LNCaP clone FGC (cell line): ENCODE results near the gene SELENOM.
"Not testable (repeated sequence)": the region's sequence is repeated elsewhere in the genome, so short reads cannot be mapped to it uniquely, and the experiment has no call there.

Source experiments
- DNase-seq: peaks from one replicate; pipeline ENCODE4 v3.0.0-alpha.2; 2011; ENCODE audit warnings: low read depth
- H3K4me3 ChIP-seq: 2 replicates; pipeline ENCODE4 v1.5.1; 2011; ENCODE audit warnings: mild to moderate bottlenecking, low read depth, low read length, control low read depth
- TF ChIP-seq, protein P1 (sequence below): IDR thresholded peaks from 2 replicates; pipeline ENCODE4 v1.5.1; 2012; ENCODE audit warnings: mild to moderate bottlenecking; ENCODE audit not compliant: control insufficient read depth, insufficient read depth; ENCODE audit errors: extremely low read depth

The SELENOM gene

DNA sequence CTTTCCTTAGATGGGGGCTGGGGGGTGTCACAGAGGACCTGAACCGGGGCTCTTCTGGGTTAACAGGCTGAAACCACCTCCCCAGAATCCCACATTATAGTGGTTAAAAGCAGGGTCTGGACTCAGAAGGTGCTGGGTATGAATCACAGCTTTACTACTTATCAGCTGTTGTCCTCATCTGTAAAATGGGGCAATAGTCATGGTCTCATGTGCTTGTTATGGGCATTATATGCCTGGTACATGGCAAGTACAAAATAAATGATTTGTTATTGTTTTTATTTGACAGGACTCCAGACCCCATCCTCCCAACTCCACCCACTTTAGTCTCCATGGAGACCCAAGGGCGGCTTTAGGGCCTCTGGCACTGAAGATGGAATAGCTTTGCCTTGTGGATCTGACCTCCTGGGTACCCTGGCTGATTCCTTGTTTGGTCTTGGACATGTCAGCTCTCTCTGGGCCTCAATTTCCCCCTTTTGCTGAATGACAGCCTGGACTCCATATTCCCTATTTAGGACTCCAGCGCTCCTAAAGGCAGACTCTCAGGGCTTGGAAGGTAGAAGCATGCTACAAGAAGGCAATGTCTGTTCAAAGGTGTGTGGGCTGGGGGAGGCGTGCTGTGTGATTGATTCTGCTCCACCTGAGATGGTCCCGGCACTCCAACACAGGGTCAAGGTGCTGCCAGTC is 27.1 kb downstream of the SELENOM start:
- TF ChIP-seq, protein P1, sequence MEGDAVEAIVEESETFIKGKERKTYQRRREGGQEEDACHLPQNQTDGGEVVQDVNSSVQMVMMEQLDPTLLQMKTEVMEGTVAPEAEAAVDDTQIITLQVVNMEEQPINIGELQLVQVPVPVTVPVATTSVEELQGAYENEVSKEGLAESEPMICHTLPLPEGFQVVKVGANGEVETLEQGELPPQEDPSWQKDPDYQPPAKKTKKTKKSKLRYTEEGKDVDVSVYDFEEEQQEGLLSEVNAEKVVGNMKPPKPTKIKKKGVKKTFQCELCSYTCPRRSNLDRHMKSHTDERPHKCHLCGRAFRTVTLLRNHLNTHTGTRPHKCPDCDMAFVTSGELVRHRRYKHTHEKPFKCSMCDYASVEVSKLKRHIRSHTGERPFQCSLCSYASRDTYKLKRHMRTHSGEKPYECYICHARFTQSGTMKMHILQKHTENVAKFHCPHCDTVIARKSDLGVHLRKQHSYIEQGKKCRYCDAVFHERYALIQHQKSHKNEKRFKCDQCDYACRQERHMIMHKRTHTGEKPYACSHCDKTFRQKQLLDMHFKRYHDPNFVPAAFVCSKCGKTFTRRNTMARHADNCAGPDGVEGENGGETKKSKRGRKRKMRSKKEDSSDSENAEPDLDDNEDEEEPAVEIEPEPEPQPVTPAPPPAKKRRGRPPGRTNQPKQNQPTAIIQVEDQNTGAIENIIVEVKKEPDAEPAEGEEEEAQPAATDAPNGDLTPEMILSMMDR: no peak
- no peak for DNase-seq
- peak overlapping the region; percentile 91 for H3K4me3 ChIP-seq

DNA sequence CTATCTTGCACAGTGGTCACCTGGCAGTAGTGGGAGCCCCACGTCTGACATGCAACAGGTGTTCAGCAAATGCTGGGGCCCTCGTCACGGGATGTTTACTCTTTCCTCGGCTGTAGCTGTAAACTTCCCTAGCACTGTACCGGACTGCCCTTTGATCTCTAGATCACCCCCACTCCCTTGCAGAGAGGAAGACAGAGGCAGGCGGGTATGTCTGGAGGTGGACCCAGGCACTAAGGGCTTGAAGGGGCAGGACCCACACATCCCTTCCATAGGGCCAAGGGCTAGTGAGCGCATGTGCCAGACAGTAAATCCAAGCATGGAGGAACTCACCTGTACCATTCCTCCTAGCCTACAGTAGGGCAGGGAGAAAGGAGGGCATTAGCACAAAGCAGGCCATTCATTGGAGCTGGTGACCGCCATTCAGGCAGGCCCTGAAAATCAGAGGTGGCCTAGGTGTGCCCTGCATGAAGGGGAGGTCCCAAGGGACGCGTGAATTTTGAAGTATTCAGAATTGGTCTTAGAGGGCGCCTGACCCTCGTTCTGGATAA is 28.2 kb downstream of the SELENOM start:
- no peak for DNase-seq
- TF ChIP-seq, protein P1: no peak

DNA sequence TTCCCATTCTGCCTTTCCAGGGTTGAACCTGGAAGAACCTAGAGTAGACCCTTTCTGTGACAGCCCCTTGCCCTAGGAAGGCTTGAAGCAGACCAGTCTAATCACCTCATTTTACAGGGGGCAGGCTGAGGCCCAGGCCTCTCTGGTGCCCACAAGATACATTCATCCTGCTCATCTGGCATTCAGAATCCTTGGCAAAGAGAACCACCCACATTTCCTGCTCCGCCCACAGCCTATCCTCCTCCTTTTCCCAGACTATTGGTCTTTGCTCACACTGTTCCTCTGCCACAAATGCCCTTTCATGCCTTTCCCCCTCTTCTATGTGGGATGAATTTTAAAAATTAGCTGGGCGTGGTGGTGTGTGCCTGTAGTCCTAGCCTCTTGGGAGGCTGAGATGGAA is 29.0 kb downstream of the SELENOM start:
- not testable (repeated sequence) for DNase-seq, H3K4me3 ChIP-seq

More for the DNA sequence above, 28.2 kb downstream of the SELENOM start:
- no peak overlapping the region for H3K4me3 ChIP-seq

DNA sequence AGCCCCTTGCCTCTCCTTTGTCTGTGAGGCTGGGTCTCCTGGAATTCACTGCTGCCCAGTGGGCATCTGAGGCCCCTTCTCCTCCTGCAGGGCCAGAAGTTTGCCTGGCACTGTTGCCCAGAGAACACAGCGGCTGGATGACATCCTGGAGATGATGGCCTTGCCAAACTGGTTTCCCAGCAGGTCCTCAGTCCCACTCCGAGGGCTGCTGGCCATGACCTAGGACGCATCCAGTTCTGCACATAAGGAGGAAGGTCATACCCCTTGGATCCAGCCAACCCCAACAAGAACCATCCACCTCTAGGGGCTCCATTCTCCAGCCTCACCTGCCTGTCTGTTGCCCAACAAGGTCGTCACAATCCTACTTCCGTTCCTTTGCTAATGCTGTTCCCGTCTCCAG is 29.7 kb downstream of the SELENOM start:
- H3K4me3 ChIP-seq: no peak overlapping the region
- TF ChIP-seq, protein P1: no peak
- peak; percentile 30 for DNase-seq

DNA sequence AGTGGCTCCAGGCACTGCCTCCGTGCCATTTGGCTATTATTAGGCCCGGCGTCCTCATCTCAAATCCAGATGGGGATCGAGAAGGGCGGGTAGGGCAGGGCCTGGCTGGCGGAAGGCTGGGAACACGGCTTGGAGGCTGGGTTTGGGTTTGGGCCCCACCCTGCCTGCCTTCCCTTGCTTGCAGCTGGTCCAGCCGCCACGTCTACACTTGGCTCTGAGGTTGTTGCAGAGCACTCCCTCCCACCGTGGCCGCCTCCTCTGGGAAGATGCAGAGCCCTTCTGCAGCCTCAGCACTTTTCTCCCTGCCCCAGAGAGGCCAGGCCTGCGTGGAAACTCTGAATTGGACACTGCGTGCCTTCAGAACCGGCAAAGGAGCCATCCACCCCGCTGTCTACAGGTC is 31.4 kb downstream of the SELENOM start:
- DNase-seq: no peak

DNA sequence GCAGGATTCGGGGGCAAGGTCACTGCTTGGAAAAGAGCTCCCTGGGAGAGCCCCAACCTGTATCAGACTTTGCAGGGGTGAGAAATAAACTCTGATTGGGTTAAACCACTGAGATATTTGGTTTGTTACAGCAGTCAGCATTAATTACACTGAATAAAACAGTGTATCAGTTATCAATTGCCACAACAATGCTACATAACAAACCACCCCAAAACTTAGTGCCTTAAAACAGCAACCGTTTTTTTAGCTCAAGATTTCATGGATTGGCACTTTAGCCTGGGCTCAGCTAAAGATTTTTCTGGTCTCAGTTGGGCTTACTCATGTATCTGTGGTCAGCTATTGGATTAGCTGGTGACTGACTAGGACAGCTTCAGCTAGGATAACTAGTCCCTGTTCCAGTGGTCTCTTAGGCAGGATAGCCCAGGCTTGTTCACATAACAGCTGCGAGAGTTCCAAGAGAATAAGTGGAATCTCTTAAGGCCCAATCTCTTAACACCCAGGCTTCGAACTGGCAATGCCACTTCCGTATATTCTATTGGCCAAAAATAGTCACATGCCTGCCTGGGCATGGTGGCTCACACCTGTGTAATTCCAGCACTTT is 33.7 kb downstream of the SELENOM start:
- H3K4me3 ChIP-seq, DNase-seq: not testable (repeated sequence)

More for the DNA sequence above, 31.4 kb downstream of the SELENOM start:
- H3K4me3 ChIP-seq: no peak overlapping the region
- TF ChIP-seq, protein P1: no peak

DNA sequence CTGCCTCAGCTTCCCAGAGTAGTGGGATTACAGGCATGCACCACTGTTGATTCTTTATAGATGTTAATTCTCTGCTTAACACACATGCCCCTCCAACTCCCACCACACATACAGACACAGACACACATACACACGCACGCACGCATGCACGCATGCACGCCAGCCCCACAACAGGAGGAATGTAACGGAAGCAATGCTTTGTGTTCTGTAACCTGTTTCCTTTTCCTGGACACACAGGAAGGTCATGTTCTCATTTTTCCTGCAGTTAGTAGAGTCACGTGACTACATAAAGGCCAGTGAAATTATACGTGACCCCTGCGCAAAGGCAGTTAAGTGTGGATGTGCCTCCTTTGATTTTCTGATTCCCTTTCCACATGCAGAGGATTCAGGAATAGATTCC is 34.2 kb downstream of the SELENOM start:
- not testable (repeated sequence) for H3K4me3 ChIP-seq, DNase-seq

DNA sequence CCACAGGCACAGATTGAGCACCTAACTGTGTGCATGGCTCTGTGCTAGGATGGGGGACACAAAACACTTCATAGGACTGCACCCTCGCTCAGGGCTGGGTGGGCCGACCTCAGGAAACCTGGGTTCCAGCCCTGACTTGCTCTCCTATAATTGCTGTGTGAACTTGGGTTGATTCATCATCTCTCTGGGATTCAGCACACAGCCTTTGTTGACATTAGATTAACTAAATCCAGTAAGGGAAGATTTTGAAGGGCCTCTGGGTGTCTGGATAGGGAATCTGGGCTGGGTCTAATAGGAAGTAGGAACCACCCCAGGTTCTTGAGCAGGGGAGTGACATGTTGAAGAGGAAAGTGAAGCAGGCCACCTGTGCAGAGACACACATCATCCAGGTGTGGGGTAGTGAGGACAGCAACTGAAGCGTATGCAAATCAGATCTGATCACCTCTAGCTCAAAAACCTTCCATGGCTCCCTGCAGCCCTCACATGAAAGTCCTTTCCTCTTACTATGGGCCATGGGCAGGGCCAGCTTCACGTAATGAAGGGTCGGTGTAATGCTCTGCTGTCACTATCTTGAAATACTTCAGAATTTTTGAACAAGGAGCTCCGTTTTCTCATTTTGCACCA is 37.6 kb downstream of the SELENOM start:
- not testable (repeated sequence) for H3K4me3 ChIP-seq, DNase-seq

DNA sequence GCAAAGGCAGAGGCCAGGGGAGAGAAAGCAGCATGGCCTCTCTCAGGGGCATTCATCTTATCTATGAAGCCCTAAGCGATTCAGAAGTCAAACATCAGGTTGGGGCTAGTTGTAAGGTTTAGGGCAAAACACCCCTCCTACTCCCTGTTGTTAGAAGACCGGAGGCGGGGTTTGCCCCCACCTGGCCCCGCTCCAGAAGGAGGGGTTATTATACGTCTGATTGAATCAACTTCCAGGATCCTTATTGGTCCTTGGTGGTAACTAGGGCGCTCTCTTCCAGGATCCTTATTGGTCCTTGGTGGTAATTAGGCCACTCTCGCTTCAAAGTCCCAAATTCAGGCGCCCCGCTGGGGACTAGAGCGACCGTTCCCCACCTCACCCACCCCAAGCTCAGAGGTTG is 38.4 kb downstream of the SELENOM start:
- H3K4me3 ChIP-seq: no peak overlapping the region
- DNase-seq: no peak
- TF ChIP-seq, protein P1: no peak
